K562 (cell line): ENCODE data around the gene BLOC1S4. TPM values are rescaled to one million over a fixed set of nuclear protein-coding genes. Genes with fewer than 3 reads are reported as not detected.
A peak's percentile ranks its signal among the peaks of the same experiment; 100 is the strongest.

Experiments
- ATF7 ChIP-seq: fragments of 450-650 bp; IDR thresholded peaks from 2 replicates; pipeline ENCODE4 v1.7.1; 2014; ENCODE audit warnings: mild to moderate bottlenecking, moderate library complexity
- DDX20 ChIP-seq: fragments of 450-650 bp; IDR thresholded peaks from 2 replicates; pipeline ENCODE4 v1.6.1; 2016; ENCODE audit warnings: missing genetic modification characterization, low read depth, mild to moderate bottlenecking, missing compliant biosample characterization, moderate library complexity
- ELK1 ChIP-seq: sonication (generic); formaldehyde crosslinking; IDR thresholded peaks from 2 replicates; pipeline ENCODE4 v1.8.1; 2022; ENCODE audit warnings: missing genetic modification reagents
- FIP1L1 ChIP-seq: fragments of 200-400 bp; formaldehyde crosslinking; IDR thresholded peaks from 2 replicates; pipeline ENCODE4 v1.6.1; 2018; ENCODE audit warnings: mild to moderate bottlenecking, low read depth, low read length; ENCODE audit not compliant: poor library complexity, severe bottlenecking
- GATA2 ChIP-seq: sonication (generic); formaldehyde crosslinking; IDR thresholded peaks from 2 replicates; pipeline ENCODE4 v1.4.0; 2020; ENCODE audit warnings: mild to moderate bottlenecking, missing genetic modification reagents
- GMEB1 ChIP-seq: fragments of 250-450 bp; sonication (Bioruptor Pico); IDR thresholded peaks from 2 replicates; pipeline ENCODE4 v1.4.0; 2020; ENCODE audit warnings: mild to moderate bottlenecking
- HMBOX1 ChIP-seq: sonication (generic); IDR thresholded peaks from 2 replicates; pipeline ENCODE4 v1.6.1; 2016
- LCOR ChIP-seq: sonication (generic); formaldehyde crosslinking; IDR thresholded peaks from 2 replicates; pipeline ENCODE4 v1.8.0; 2022; ENCODE audit warnings: mild to moderate bottlenecking, missing genetic modification reagents
- MAFG ChIP-seq: fragments of 450-650 bp; conservative IDR thresholded peaks from 2 replicates; pipeline ENCODE4 v1.6.1; 2016; ENCODE audit warnings: missing genetic modification characterization, missing compliant biosample characterization
- MYNN ChIP-seq, 2 experiments: sonication (generic); formaldehyde crosslinking in 1 of 2; IDR thresholded peaks; 2 replicates each; pipeline versions ENCODE4 v1.5.0 to v1.6.1; 2016 to 2020; ENCODE audit warnings: antibody characterized with exemption in 1 of 2, missing genetic modification reagents in 1 of 2
- NCOA1 ChIP-seq: fragments of 450-650 bp; IDR thresholded peaks from 2 replicates; pipeline ENCODE4 v1.6.1; 2016; ENCODE audit warnings: low read depth
- NEUROD1 ChIP-seq: fragments of 150-350 bp; IDR thresholded peaks from 2 replicates; pipeline ENCODE4 v1.6.1; 2014; ENCODE audit warnings: borderline replicate concordance, low read length, low read depth; ENCODE audit not compliant: partially characterized antibody
- NFIX ChIP-seq: fragments of 250-450 bp; sonication (Bioruptor Pico); IDR thresholded peaks from 2 replicates; pipeline ENCODE4 v1.4.0; 2020; ENCODE audit warnings: low read depth, mild to moderate bottlenecking, moderate library complexity
- NR0B1 ChIP-seq: fragments of 450-650 bp; IDR thresholded peaks from one replicate; pipeline ENCODE4 v1.6.1; 2018; ENCODE audit warnings: mild to moderate bottlenecking, moderate library complexity; ENCODE audit not compliant: partially characterized antibody
- RBM25 ChIP-seq: fragments of 200-400 bp; formaldehyde crosslinking; IDR thresholded peaks from 2 replicates; pipeline ENCODE4 v1.6.1; 2018; ENCODE audit warnings: low read length, low read depth, moderate library complexity; ENCODE audit not compliant: severe bottlenecking
- RBM34 ChIP-seq: fragments of 200-400 bp; formaldehyde crosslinking; IDR thresholded peaks from 2 replicates; pipeline ENCODE4 v1.6.1; 2018; ENCODE audit warnings: low read length, borderline replicate concordance; ENCODE audit not compliant: insufficient read depth
- STAT5B ChIP-seq: fragments of 250-450 bp; sonication (Bioruptor Pico); IDR thresholded peaks from 2 replicates; pipeline ENCODE4 v1.8.0; 2021; ENCODE audit warnings: mild to moderate bottlenecking, inconsistent platforms
- TCF7 ChIP-seq: sonication (generic); IDR thresholded peaks from 2 replicates; pipeline ENCODE4 v1.6.1; 2016; ENCODE audit warnings: antibody characterized with exemption, borderline replicate concordance
- TFAM ChIP-seq: fragments of 250-450 bp; sonication (Bioruptor Pico); conservative IDR thresholded peaks from 2 replicates; pipeline ENCODE4 v1.5.0; 2021; ENCODE audit warnings: mild to moderate bottlenecking, moderate library complexity
- TFE3 ChIP-seq: fragments of 450-650 bp; formaldehyde crosslinking; IDR thresholded peaks from 2 replicates; pipeline ENCODE4 v1.4.0; 2020; ENCODE audit warnings: mild to moderate bottlenecking, mixed read lengths
- ZNF224 ChIP-seq: sonication (generic); formaldehyde crosslinking; IDR thresholded peaks from 2 replicates; pipeline ENCODE4 v1.8.0; 2022; ENCODE audit warnings: mild to moderate bottlenecking, missing genetic modification reagents
- ZNF41 ChIP-seq: fragments of 250-450 bp; sonication (Bioruptor Pico); conservative IDR thresholded peaks from 2 replicates; pipeline ENCODE4 v1.4.0; 2020; ENCODE audit warnings: mild to moderate bottlenecking
- polyA plus RNA-seq, 8 experiments: library from polyadenylated mRNA; depleted of rRNA in 4 of 8; stranded (reverse) in 5 of 8; unstranded in 3 of 8; fragments of >200 nt; fragmentation: Nextera tagmentation in 2 of 8; fragmentation: Illumina TruSeq in 1 of 8; extraction: Ambion mirVana in 2 of 8; extraction: Trizol in 1 of 8; gene quantifications; 2 replicates each; pipeline versions ENCODE4 v1.2.1 to v1.2.3, GENCODE V29; 2011 to 2014; ENCODE audit warnings: inconsistent platforms in 1 of 8, missing spikeins in 1 of 8
- total RNA-seq, 7 experiments: library from RNA; depleted of rRNA in 6 of 7; stranded (reverse); fragments of >200 nt in 6 of 7; fragmentation: Illumina TruSeq in 2 of 7; extraction: Trizol in 2 of 7; gene quantifications; 2 replicates each; pipeline versions ENCODE4 v1.2.1 to v1.2.3, GENCODE V29; 2011 to 2021; ENCODE audit warnings: low replicate concordance in 1 of 7

The BLOC1S4 gene
- total and polyA plus RNA-seq, 9 of the 15 experiments (the other 6 are each of a cell fraction or from before 2014, with no cell fraction given) = 3.1 to 31.6 (median 11.2) TPM

- TF ChIP-seq HMBOX1 (peak; percentile 69), RBM25 (no peak), DDX20 (tag) (no peak), FIP1L1 (no peak), NEUROD1 (peak; percentile 67), ZNF224 (CRISPR knock-in tag) (no peak), MAFG (tag) (no peak), GMEB1 (0 out of 2 replicates have a peak, but pooled peaks have one; percentile 7), LCOR (CRISPR knock-in tag) (peak; percentile 87), RBM34 (no peak), NFIX (CRISPR knock-in tag) (no peak), MYNN (IDR thresholded peaks at IDR 0.05) (peak; percentile 82; the same call in 1 of the 2 replicates), MYNN (CRISPR knock-in tag; IDR thresholded peaks at IDR 0.05) (no peak), TFAM (no peak), ATF7 (peak; percentile 86), ZNF41 (CRISPR knock-in tag) (no peak), TFE3 (no peak; the same call in 1 of the 2 replicates), ELK1 (CRISPR knock-in tag) (no peak), NR0B1 (no peak), TCF7 (no peak), STAT5B (CRISPR knock-in tag) (no peak), NCOA1 (peak; percentile 88; the same call in 1 of the 2 replicates), GATA2 (CRISPR knock-in tag) (peak; percentile 97)
Measured at GRCh38 chr4:6730603-6731317, 14.8 kb downstream of the BLOC1S4 start (continued).
